ENCODE results near the gene KCTD21. TPM values are rescaled to one million over a fixed set of nuclear protein-coding genes. Genes with fewer than 3 reads are reported as not detected.

KCTD21 gene
- total RNA-seq, 1 experiment from 2014 or later: 3.0 TPM

DNA sequence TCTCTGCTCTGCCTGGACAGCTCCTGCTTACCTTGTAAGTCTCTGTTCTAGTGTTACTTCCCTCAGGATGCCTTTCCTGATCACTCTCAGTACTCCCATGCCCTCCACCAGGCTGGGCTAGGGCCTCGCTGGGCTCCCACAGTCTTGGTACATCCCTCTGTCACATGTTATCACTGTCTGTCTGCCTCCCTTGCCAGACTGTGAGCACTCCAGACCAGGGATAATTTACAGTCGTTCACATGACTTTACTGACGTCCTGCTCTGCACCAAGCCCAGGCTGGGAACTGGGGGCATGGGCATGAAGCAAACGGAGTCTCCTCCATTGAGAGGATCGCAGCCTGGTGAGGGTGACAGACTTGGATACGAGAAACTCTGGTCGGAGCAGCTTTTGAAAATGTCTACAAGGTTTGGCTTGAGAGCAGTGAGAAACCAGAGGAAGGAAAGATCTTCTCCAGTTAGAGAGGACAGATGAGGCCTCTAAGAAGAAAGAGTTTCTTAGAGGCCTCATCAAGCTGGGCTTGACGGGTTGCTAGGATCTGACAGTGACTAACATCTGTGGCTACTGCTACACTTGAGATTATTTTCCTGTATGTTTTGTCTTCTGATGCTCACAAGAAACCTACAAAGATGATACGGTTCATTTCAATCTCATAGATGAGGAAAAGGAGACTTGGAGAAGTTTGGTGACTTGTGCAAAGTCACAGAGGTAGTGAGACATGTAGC lies 12.8 kb upstream of the KCTD21 start:
- no peak overlapping the region for H3K27ac ChIP-seq (ENCODE audit: low read depth, low read length)
- no peaks in the 10 kb centered on the region for H3K79me2 ChIP-seq (ENCODE audit: insufficient read depth, low read length)
- DNase-seq (ENCODE audit: low read depth, low spot score): no peak
- intact Hi-C loops (cut with micrococcal nuclease): no loop called here
- H3K9ac ChIP-seq (ENCODE audit: low read length): no peak overlapping the region
- ChIA-PET POLR2A (no interaction called here), CTCF (no interaction called here), RAD21 (ENCODE audit: low non-redundant PET in 1 of 2, low total read pairs in 2 of 2, uncharacterized antibody in 2 of 2, unreplicated experiment in 2 of 2) (no interaction called here)
- TF ChIP-seq RAD21 (IDR thresholded peaks at IDR 0.05; ENCODE audit: low read depth): no peak
- TF ChIP-seq POLR2AphosphoS5 (IDR thresholded peaks at IDR 0.05; ENCODE audit: low read depth, low read length): no peak
- no peak for TF ChIP-seq CBX3 (IDR thresholded peaks at IDR 0.05; ENCODE audit: low read depth)
- TF ChIP-seq, protein P1, sequence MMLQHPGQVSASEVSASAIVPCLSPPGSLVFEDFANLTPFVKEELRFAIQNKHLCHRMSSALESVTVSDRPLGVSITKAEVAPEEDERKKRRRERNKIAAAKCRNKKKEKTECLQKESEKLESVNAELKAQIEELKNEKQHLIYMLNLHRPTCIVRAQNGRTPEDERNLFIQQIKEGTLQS (IDR thresholded peaks at IDR 0.05): no peak
- TF ChIP-seq ZFX (IDR thresholded peaks at IDR 0.05): no peak
- TF ChIP-seq SRF (IDR thresholded peaks at IDR 0.05; ENCODE audit: low read depth): no peak
- TF ChIP-seq ZNF274 (IDR thresholded peaks at IDR 0.05; ENCODE audit: low read depth, low read length): no peak
- no peak for TF ChIP-seq FOSL1 (IDR thresholded peaks at IDR 0.05; ENCODE audit: low read depth)
- TF ChIP-seq, protein P2, sequence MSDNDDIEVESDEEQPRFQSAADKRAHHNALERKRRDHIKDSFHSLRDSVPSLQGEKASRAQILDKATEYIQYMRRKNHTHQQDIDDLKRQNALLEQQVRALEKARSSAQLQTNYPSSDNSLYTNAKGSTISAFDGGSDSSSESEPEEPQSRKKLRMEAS (IDR thresholded peaks at IDR 0.05): no peak
- TF ChIP-seq, protein P3, sequence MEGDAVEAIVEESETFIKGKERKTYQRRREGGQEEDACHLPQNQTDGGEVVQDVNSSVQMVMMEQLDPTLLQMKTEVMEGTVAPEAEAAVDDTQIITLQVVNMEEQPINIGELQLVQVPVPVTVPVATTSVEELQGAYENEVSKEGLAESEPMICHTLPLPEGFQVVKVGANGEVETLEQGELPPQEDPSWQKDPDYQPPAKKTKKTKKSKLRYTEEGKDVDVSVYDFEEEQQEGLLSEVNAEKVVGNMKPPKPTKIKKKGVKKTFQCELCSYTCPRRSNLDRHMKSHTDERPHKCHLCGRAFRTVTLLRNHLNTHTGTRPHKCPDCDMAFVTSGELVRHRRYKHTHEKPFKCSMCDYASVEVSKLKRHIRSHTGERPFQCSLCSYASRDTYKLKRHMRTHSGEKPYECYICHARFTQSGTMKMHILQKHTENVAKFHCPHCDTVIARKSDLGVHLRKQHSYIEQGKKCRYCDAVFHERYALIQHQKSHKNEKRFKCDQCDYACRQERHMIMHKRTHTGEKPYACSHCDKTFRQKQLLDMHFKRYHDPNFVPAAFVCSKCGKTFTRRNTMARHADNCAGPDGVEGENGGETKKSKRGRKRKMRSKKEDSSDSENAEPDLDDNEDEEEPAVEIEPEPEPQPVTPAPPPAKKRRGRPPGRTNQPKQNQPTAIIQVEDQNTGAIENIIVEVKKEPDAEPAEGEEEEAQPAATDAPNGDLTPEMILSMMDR (IDR thresholded peaks at IDR 0.05 in 2 of 3, conservative IDR thresholded peaks at IDR 0.05 in 1 of 3; ENCODE audit: borderline replicate concordance in 1 of 3, insufficient read depth in 1 of 3, low read depth in 2 of 3, low read length in 2 of 3): no peak
- TF ChIP-seq TCF7L2 (IDR thresholded peaks at IDR 0.05; ENCODE audit: borderline replicate concordance, extremely low read depth, insufficient read depth, insufficient read length): no peak
- TF ChIP-seq ELF1 (IDR thresholded peaks at IDR 0.05; ENCODE audit: borderline replicate concordance, low read depth): no peak
- BruUV-seq (replicated peaks): no TSS peak
- H4K20me1 ChIP-seq (ENCODE audit: insufficient read depth): no peaks in the 10 kb centered on the region
- H2AFZ ChIP-seq (ENCODE audit: low read depth, low read length, poor library complexity, severe bottlenecking): no peak overlapping the region
- no peak overlapping the region for H3K4me3 ChIP-seq (replicated peaks in 1 of 2; ENCODE audit: low read depth in 1 of 2, low read length in 2 of 2)
- H3K27me3 ChIP-seq (ENCODE audit: insufficient read depth, low read length): no peaks in the 10 kb centered on the region
- H3K9me3 ChIP-seq (ENCODE audit: control insufficient read depth in 1 of 2, insufficient read depth in 1 of 2, low read depth in 1 of 2, low read length in 2 of 2): no peaks in the 10 kb centered on the region
- H3K9me2 ChIP-seq (ENCODE audit: insufficient read depth): no peaks in the 10 kb centered on the region
- no peaks in the 10 kb centered on the region for H3K36me3 ChIP-seq (ENCODE audit: control insufficient read depth in 1 of 2, insufficient read depth in 2 of 2, low read length in 2 of 2)
- no peaks in the 10 kb centered on the region for H3K4me1 ChIP-seq (ENCODE audit: control insufficient read depth in 1 of 2, insufficient read depth in 2 of 2, low read length in 2 of 2)
- no peak overlapping the region for H3K4me2 ChIP-seq (ENCODE audit: low read length)
- ATAC-seq: no peak

Measured in HCT116 (cell line).